SKM-1 (cell line): ENCODE measurements around the gene STXBP6.

Source experiments
- DNase-seq: peaks from one replicate; lab custom pipeline; 2025; ENCODE audit not compliant: unreplicated experiment; lab: John Stamatoyannopoulos, UW

Gene STXBP6

DNA sequence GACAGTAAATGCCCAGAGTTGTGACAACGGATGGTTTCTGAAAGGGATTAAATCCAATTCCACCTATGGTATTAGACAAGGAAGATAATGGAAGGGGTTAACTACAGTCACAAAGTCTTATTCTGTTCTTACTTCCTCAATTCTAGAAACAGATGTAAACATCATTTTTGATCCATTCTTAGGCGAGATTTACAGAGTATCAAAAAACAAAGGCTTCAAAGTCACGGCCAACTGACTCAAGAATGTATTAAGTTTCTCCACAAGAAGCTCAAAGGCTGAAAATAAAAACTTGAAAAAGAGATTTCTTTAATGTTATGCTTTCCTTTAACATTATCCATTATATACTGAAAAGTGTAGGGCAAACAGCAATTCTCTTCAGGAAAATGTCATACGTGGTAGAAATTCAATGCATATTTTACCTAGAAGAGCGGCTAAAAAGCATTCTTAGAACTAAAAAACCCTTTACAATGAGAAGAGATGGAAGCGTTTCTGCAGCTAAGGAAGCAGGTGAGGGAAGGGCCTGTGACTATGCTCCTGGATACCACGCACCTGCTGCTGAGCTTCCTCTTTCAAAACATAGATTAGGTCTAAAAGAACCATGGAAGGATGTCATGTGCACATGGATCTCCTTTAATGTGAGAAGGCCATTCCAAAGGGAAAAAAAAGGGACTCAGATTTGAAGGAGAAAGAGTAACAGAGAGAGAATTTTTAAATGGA is 185.8 kb downstream of the STXBP6 start:
- DNase-seq, result no peak

DNA sequence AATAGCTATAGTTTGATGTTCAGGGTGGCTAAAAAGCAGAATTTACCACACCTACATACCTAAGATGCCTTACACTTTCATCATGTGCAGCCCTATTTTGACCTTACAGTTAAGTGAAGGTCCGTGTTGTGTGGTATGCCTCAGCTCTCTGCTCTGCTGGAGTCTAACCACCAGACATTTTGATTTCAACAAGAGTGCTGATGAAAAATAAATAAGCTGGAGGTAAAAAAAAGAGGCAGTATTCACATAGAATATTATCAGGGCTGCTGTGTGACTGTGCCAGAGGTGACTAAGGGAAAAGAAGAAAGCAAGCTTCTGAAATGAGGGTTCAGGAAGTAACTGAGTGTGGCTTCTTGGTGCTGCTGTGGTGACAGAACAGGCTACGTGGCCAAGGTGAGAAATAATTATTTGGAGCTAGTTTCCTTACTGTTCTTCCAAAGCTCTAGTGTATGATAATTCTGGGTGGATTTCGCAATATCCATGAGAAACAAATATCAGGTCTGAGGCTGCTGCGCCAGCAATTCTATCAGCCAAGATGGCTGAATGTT is 188.8 kb downstream of the STXBP6 start:
- DNase-seq, result no peak

DNA sequence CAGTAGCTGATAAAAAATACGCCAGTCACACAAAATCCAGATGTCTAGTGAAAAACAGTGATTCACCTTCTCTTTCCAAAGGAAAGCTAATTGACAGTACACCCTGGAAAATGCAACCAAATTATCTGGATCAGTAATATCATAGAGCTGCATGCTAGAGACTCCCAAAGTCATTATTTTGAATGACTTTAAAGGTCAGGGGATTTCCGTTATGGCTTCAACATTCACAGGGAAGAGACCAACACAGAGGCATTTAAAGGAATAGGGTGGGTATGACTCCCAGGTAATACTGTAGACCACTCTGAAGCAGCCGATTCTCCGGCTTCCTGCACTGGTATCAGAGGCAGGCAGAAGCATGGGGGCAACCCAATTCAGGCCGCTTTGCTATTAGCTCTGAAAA is 190.4 kb downstream of the STXBP6 start:
- no peak for DNase-seq

DNA sequence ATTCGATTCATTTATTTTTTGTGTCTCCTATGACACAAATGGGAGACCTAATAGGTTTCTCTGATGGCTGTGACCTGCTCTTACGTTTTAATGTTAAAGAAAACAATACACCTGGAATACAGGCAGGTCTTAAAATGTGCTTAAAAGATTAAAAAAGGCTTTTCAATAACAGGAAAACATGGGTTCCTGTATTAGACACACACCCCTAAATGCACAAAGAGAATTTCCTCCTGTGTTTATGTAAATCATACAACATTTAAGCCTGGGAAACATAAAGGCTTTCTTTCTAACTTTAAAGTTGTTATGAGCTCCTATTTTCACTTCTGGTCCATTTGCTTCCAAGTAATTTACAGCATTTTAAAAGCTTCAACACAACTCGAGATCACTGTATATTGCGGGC is 191.3 kb downstream of the STXBP6 start:
- DNase-seq, result no peak

DNA sequence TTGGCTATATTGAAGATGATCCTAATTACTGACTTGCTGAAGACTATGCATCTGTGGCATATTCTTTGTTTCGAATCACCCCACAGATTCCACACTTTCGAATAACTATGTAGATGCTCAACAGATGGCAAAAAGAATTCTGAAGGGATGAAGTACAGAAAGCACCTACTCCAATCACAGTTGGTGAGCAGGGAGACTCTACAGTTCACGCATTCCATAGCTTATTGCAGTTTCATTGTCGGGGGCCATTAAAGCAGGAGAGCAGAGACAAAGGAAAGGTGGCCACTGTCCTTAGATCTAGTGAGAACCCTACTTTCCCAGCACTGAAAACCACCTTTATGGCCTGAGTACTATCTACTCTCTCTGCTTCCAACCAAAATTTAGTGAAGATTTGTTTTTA is 191.9 kb downstream of the STXBP6 start:
- DNase-seq, result no peak

DNA sequence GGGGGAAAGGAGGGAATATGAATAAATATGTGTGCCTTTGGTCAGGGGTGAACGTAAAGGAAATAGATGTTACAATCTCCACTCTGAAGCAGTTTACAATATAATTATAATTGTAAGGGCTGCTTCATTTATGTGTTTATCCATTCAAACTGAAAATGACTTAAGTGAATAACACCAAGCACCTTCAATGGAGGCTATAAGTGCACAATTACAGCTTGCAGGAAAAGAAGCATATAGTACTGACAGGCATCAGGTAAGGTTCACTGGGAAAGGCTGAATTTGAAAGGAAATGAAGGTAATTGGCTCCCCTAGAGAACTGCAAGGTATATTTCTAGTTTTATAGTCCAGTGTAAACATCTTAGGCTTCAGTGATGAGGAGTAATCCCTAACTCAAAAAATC is 192.7 kb downstream of the STXBP6 start:
- no peak for DNase-seq

DNA sequence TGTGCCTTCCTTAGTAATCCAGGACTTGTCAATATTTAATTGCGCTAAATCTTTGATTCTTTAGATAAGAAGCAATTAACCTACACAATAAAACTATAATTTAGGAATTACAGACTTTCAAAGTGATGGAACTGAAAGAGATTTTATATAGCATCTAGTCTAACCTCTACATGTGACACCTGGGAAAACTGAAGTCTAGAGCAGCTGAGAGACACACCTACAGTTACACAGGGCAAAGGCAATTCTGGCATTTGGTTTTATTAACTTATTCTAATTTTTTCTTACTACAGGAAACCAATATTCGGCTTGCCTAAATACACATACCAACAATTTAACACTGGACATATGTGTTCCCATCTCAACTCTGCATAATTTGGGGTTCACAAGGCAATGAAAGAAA is 196.5 kb downstream of the STXBP6 start:
- DNase-seq, result no peak

DNA sequence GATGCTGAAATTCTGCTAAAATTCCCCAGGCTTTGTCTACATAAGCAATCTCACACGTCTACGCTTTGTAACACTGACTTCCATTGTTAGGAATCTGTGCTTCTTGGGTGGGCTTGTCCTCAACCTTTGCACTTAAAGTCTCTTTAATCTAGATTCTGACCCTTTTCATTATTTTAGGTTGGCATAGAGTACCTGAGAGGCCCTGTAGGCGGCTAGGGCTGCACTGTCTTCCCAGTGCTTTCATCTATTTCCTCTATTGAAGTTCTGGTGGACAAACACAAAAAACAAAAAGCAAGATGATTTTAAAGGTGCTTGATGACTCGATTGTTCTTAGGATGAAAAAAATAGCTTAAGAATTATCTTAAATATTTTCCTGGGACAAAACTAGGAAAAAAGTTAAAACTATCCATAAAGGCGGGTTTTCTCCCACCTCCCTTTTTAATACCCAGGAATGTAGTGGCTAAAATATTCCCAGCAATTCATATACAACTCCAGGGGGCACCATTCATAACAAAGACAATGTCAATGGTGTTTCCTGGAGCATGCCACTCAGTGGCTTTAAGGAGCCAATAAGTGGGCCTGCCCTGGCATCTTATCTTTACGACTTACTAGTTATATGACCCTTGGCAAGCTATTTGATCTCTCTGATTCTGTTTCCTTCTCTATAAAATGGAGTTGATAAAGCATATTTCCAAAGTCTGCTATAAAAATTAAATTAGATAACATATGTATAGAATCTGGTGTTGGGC is 197.5 kb downstream of the STXBP6 start:
- no peak for DNase-seq

DNA sequence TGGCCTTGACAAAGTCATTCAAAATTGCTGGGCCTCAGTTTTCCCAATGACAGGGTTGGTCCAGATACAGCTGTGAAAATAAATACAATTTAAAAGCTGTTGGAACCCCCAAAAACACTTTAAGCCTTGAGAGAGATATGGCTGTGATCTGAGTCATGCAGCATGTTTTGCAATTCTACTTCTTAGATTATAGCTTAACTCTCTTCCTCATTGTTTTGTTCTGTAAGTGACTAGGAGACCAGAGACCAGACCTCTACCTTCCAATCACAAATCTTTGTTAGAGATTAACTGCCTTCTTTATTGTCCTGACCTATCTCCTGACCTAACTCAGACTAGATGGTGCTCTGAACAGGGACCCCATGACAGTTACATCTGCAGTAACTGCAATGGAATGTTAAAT is 198.1 kb downstream of the STXBP6 start:
- no peak for DNase-seq

DNA sequence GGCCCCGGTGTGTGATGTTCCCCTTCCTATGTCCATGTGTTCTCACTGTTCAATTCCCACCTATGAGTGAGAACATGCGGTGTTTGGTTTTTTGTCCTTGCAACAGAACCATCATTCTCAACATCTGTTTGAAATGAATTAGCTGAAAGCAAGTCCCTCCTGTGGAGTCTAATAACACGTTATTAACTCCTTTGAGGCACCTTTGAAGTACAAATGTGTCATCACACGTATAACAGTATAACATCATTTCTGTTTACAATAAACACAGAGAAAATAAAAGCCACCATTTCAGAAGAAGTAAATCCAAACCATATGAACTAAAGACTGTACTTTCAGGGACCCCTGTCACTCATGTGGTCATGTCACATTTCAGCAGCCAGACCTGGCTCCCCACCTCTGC is 198.5 kb downstream of the STXBP6 start:
- no peak for DNase-seq

DNA sequence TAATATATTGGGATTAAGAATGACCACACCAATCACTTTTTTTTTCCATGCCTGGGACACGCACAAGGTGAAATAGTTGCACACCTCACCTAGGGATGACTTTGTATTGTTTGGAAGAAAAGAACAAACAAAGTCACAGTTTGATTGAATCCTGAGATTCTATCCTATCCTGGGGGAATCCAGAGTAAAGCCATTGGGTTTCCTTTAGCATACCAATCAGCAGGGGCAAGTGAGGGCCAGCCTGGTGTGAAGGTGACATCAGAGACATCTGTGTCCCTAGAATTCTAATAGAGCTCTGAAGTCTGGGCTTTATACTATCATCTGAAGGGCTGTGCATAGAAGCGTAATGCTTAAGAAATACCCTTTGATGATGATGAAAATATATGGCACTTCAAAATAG is 199.9 kb downstream of the STXBP6 start:
- DNase-seq, result no peak

DNA sequence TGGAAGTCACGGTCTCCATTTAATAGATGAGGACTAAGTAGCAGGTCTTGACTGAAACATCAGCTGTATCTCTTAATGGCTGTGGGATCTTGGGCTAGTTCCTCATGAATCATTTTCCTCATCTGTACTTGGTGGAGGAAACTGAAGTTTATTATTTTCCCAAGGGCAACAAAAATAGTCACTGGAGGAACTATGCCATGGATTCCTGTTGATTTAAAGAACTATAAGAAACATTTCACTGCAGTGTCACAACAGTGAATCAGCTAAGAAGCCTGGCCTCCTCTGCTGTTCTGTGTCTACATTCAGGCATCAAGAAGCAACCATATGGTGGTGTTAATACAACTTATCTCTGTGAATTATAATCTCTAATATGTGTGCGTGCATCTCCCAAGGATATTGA is 200.5 kb downstream of the STXBP6 start:
- DNase-seq, result no peak

DNA sequence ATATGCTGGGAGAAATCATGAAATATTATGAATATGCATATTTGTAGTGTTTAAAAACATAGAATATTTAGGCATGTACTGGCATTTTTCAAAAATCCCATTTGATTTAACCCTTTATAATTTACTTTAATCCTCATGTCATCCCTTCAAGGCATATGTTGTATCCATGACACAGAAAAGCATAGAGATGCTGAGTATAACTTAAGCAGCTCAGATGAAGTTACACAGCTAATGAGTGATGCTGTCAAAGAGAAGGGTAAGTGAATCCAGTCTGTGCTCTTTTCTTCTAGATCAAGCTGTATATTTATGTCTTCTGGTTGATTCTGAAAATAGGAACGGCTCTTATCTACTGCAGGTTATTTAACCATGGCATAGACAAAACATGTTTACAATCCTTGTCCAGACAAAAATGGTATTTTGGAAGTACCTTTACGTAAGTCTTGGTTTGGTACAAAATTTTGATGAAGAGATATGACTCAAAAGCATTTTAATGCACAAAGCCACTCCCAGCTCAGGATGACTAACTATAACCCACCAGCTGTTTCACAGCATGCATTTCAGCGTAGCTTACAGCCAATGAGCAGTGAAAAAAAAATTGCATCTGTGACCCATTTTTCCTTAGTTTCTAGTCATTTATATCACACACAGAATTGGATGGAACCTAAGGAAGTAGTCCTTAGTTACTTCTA is 201.7 kb downstream of the STXBP6 start:
- no peak for DNase-seq

DNA sequence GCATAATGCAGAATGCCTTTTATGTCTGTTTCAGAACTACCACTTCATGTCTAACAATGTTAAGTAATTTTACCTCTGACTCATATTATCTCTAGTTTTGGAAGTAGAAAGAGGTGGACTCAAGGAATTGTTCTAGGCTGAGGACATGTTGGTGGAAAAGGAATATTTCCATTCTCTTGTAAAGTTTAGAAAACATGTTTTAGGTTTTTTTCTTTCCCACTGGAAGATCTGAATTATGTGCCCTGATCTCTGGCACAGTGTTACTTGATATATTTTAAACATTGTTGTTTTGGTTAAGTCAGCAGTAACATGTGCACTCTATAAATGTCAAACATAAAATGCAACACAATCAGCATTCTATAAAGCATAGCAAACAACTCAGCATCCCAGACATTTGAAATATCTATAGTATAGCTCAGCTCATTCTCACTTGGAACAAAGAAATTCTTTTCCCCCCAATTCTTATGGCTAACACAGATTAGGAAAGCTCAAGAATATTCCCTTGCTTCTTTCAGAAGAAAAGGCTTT is 202.3 kb downstream of the STXBP6 start:
- DNase-seq, result no peak

DNA sequence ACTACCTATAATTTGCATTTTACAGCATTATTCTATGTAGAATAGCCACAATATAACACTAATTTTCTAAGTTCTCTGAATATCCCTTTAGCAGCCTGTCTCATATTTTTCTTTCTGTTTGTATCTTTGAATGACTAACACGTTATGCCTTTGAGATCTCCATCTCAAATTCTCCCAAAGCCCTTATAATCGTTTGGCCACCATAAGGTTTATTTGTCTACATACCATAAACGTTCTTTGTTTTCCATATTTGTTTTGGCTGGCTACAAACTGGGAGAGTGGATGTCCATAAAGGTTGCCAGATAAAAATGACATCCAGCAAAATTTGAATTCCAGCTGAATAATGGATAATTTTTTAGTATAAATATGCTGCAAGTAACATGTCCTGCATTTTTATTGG is 203.7 kb downstream of the STXBP6 start:
- no peak for DNase-seq

DNA sequence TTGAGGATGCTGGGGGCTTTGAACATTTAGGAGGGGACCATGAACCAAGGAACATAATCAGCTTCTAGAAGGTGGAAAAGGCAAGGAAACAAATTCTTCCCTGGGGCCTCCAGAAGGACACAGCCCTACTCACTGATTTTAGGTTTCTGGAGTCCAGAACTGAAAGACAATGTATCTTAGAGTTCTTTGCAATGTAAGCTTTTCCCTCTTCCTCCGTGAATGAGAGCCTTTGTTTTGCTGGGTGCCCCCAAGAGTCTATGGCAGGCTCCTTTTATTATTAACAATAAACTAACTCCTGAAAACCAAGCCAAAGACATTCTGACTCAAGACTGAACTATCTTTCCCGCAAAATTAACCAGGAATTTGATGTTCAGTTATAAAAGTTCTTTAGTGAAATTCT is 204.1 kb downstream of the STXBP6 start:
- no peak for DNase-seq

DNA sequence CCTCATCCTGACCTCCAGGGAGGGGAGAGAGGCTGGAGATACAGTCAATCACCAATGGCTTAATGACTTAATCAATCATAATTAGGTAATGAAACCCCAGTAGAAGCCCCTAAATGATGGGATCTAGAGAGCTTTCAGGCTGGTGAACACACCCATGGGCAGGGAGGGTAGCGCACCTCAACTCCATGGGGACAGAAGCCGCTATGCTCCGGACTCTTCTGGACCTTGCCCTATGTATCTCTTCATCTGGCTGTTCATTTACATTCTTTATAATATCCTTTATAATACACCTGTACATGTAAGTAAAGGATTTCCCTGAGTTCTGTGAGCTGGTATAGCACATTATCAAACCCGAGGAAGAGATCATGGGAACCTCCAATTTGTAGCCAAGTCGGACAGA is 205.9 kb downstream of the STXBP6 start:
- DNase-seq, result no peak

DNA sequence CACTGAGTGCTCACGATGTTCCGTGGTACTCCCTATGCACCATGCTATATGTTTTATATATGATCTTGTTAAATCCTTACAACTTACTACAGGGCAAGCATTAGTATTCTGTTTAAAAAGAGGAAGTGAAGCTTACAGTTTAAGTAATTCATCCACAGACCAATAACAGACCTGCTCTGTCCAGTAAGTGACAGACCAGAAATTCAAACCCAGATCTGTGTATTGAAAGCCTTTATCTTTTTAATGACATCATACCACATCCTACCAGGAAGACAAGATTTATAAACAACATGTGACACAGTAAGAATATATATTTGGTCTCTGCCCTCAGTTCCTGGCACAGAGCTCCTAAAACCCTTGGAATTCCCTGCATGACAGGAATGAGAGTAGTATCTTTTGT is 206.5 kb downstream of the STXBP6 start:
- no peak for DNase-seq

DNA sequence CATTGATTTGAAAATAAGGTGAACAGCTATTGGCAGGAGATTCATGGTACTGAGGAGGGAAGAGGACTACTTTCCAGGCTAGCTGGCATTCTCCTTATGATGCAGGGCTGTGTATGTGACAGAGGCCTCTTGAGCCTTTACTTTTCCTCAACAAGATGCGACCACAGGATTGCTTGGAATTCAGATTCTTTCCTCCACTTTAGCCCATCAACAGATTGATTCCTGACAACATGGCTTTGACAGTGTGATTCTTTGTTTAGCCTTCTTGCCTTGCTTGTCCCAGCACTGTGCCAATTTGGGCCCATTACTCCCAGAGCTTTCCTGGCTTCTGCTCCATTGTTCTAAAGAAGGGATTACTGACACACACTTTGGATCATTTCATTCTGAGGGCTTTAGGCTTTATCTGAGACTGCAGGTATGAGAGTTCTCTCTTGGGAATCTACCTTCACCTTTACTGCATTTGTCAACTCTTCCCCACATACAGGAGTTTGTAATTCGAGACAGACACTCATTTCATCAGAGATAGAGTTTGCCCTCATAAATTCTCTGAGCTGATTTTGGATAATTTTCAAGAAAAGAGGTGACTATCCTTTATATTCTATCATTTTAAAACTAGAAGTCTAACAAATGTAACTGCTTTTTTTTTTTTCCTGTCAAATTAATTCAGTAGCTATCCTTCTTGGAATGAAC is 209.6 kb downstream of the STXBP6 start:
- DNase-seq, result no peak

DNA sequence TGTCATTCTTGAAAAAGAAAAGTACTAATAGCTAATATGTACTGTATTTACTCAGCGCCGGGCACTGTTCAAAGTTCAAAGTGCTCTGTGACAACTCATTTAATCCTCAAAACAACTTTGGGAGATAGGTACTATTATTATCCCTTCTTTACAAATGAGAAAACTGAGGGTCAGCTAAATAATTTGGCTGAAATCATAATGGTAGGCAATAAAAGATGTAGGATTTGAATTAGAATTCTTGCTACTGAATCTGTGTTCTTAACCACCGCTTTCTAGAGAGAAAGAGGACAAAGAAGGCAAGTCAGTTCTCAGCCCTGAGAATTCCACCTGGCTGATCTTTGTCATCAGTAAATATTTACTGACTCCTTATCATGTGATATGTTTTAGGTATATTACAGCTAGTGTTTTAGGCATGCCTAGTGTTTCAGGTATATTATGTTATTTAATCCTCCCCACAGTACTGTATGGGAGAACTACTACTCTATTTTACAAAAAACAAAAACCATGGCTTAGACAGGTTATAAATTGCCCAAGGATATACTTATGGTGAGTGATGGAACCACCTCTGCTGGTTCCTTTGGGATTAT is 210.2 kb downstream of the STXBP6 start:
- DNase-seq, result no peak
